MV-4-11 (cell line): ENCODE results near the gene CST3.

Experiments
- DNase-seq: peaks from one replicate; lab custom pipeline; 2025; lab: John Stamatoyannopoulos, UW

The CST3 gene

DNA sequence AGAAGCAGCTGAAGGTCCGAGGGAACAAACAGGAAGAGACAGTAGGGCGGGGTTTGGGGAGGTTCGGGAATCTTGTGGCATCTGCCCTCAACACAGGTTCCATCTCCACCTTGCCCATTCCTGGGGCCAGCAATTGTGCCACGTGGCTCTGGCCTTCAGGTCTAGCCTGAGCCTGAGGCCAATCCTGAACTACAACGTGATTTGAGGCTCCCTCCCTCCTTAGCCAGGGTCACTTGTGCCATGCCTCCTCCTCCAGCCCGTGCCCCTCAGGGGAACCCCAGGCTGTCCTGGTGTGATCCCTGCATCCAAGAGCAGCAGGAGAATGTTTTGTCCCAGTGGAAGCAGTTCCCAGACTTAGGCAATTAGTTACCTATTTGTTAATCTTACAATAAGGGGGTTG, 35.1 kb downstream of the CST3 start:
- DNase-seq = no peak

- peak; percentile 51 for DNase-seq
Observed at GRCh38 chr20:23602241-23602640, 35.5 kb downstream of the CST3 start.

- no peak for DNase-seq
Observed at GRCh38 chr20:23601715-23602114, 36.0 kb downstream of the CST3 start.

GRCh38 chr20:23598481-23598880, 39.3 kb downstream of the CST3 start:
- no peak for DNase-seq

- peak; percentile 56 for DNase-seq
Observed at GRCh38 chr20:23596579-23597250, 41.0 kb downstream of the CST3 start.

DNA sequence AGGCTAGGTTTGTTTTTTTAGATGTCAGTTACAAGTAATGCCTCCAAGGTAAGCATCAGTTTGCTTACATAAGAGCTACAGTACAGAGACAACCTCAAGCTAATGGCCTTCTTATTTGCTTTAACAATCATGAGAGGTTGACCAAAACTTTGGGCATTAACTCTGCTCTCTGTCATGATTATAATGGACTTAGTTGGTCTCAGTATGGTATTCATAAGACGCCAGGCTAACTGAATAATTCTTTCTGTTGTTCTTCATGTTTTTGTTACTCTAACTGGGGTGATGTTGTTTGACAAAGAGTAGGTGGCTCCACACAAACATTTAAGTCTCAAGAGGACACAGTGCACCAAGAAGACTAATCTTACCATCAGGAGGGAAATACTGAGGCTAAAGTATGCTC, 41.8 kb downstream of the CST3 start:
- DNase-seq = no peak

DNA sequence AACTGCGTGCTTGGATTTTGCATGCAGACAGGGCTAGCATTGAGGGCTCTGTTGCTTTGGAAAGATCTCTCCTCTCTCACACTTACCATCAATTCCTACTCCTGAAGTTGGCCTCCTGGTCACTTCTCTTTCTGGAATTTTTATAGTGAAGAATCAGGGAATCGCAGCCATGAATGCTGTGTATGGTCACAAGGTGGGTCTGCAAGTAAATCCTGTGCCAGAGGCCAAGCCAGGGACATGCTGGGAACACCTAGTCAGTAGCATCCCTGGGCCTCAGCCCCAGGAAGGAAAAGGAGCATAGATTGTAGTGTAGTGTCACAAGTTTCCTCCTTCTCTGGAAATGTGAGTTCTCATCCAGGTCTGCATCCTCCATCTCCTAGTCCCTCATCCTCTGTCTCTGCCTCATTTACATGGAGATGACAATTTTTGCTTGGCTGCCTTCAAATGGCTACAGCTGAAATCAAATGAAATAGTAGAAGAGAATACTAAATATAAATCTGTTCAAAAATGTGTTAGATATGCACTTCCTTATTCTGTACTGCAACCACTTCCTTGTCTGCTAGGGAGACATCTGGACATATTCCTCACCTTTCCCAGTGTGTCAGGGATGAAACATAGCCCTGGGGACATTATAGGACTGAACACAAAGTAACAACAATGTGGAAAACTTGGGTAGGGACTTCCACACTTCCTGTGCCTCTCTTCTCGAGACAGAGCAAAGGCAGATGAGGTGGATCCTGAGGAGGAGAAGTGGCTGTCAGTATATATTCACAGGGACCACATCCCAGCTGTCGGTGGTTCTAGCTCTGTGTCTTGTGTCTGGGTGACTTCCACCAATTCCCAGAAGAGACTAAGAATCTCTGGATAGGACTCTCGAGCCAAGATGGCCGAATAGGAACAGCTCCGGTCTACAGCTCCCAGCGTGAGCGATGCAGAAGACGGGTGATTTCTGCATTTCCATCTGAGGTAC, 49.0 kb downstream of the CST3 start:
- no peak for DNase-seq

DNA sequence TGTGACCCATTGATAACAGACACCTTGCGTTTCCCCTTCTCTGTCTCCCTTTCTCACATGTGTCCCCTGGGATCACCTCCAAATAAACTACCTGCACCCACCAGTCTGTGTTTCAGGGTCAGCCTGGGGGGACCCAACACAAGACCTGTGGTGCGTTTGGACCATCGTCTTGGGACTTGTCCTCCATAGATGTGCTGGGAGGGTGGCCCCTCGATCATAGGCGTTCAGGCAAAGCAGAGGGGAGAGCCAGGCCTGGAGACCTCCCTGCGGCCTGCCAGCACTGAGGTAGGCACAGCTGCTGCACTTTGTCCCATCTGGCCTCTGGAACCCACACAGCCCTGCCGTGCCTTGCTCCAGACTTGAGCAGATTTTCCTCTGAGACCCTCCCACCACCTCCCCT, 50.1 kb downstream of the CST3 start:
- DNase-seq = no peak

- no peak for DNase-seq
Observed at GRCh38 chr20:23586735-23587525, 50.8 kb downstream of the CST3 start.

GRCh38 chr20:23585808-23586734, 51.7 kb downstream of the CST3 start:
- no peak for DNase-seq

- DNase-seq = no peak
Observed at GRCh38 chr20:23585449-23585807, 52.3 kb downstream of the CST3 start.

DNA sequence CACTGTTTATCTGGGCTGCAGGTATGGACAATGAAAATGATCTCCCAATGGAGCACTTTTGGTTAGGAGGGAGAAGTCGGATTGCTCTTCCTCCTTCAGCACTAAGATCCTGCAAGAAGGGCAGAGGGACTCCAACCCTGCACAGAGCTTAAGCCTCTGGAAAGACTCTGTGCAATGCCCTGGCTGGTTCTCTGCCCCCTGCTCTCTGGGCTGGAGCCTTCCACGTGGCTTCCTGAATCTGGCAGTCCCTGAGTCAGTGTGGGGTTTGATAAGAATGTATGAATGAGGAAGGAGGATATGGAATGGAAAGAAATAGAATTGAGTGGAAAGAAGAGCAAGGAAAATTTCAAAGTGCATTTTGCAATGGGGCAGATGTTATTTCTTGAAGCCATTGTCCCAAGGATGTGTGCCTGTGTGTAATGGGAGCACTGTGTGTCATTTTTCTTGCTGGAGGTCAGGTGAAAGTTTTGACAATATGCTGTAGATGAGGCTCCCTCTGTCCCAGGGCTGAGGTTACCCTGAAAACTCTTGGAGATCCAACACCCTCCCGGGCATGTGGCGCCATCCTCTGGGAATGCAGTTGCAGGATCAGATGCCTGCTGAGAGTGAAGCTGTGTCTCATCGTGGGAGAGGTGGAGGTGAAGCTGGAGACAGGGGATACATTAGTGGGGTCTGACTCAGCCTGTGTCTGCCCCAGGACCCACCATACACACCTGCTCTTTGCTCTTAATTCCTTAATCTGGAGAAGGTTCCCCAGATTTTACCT, 53.1 kb downstream of the CST3 start:
- DNase-seq = no peak
